ENCODE data around the gene TANC1.

TANC1 gene

DNA sequence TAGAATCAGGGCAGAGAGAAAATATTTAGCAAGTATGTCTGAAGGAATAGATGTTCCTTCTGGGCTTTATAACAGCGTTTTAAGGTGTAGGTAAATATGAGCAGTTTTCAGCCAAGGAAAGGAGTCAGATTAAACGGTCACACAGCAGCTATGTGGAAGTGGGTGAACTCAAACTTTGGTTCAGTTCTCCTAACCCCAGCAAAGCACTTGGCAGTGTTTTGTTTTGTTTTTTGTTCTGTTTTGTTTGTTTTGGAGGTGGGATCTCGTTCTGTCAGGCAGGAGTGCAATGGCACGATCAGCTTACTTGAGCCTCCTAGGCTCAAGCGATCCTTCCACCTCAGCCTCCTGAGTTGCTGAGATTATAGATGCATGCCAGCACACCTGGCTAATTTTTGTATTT is 24.6 kb downstream of the TANC1 start:
- H3K4me3 ChIP-seq (ENCODE audit: low read depth, low read length): no peak overlapping the region
- no peak for TF ChIP-seq CTCF (IDR thresholded peaks at IDR 0.05; ENCODE audit: low read depth, low read length, missing control alignments)
- no peak for DNase-seq (ENCODE audit: low read depth)

GRCh38 chr2:158993721-158994587 is 25.5 kb downstream of the TANC1 start:
- TF ChIP-seq CTCF (IDR thresholded peaks at IDR 0.05; ENCODE audit: low read depth, low read length, missing control alignments): no peak
- no peak overlapping the region for H3K4me3 ChIP-seq (ENCODE audit: low read depth, low read length)
- DNase-seq (ENCODE audit: low read depth): no peak

GRCh38 chr2:158994920-158995676 is 26.7 kb downstream of the TANC1 start:
- no peak for TF ChIP-seq CTCF (IDR thresholded peaks at IDR 0.05; ENCODE audit: low read depth, low read length, missing control alignments)
- no peak overlapping the region for H3K4me3 ChIP-seq (ENCODE audit: low read depth, low read length)
- no peak for DNase-seq (ENCODE audit: low read depth)

DNA sequence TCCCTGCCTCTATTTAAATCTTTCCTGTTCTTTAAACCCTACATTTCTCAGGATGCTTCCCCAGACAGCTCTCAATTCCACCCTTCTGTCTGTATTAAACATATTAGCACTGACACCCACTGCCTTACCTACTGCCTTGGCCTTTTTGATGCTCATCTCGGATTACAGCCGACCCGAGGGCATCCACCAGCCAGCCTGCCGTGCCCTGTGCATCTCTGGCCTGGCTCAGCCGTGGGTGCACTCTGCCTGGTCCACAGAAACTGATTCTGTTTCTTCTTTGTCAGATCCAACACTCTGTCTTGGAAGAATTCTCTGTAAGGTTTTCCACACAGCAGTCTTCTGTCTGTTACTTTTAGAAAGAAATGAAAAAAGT is 27.2 kb downstream of the TANC1 start:
- no peak for TF ChIP-seq CTCF (IDR thresholded peaks at IDR 0.05; ENCODE audit: low read depth, low read length, missing control alignments)
- DNase-seq (ENCODE audit: low read depth): no peak

DNA sequence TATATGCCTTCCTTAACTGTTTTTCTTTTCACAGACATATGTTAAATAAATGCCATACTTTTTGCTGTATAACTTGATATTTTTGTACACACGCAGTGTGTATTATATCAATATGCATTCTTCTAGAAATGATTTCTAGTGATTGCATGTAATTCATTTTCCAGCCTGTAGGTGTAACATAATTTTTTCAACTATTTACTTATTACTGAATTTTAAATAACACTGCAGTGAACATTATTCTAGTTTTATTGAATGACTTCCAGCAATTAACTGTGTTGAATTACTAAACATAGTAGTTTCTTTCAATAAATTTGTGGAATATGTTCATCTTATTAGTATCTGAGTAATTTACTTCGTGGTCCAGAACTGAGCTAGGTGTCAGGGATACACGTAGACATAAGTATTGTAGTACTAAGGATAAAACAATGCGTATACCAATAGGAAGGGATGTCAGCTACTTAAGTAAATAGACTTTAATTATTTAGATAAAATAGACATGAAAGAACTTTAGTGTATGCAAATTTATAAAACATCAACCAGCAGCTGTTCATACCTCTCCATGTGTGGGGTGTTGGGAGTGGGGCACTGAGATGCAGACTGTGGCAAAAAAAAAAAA is 28.0 kb downstream of the TANC1 start:
- no peak for TF ChIP-seq CTCF (IDR thresholded peaks at IDR 0.05; ENCODE audit: low read depth, low read length, missing control alignments)
- H3K4me3 ChIP-seq (ENCODE audit: low read depth, low read length): no peak overlapping the region
- DNase-seq (ENCODE audit: low read depth): no peak

More for the DNA sequence above, 27.2 kb downstream of the TANC1 start:
- no peak overlapping the region for H3K4me3 ChIP-seq (ENCODE audit: low read depth, low read length)

DNA sequence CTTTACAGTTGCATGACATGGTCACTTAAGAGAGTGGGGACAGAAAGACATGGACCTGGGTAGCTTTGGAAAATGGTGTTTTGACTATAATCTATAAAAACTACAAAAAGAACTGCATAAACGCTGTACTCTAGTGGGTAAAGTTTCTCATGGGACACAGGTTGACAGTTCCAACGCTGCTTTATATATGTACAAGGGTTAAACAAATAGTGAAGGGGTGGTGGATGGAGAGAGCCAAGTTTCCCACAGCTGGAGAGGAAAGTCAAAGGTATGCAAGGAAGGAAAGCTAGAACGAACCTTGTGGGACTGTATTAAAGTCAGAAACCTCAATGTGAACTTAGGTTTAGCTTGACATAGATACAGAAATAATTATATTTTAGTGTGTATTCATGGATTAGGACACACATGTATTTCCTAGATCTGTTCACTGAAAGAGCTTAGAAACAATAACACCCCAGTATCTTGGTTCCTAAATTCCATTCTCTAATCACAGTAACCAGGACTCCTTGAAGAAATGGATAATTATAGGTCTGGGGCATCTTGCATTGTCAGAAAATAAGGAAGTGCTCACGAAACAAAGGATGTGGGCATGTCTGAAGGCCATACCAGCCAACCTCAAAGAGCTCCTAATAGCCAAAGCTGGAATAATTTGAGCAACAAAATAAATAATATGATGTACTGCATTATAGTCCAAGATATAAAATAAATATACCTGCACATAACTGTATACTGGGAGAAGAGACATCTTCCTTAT is 28.8 kb downstream of the TANC1 start:
- DNase-seq (ENCODE audit: low read depth): no peak
- H3K4me3 ChIP-seq (ENCODE audit: low read depth, low read length): no peak overlapping the region
- no peak for TF ChIP-seq CTCF (IDR thresholded peaks at IDR 0.05; ENCODE audit: low read depth, low read length, missing control alignments)

Data from GM12864 (cell line).